DOHH2 (cell line): ENCODE data around the gene KIAA0408.

Source experiments
- EZH2phosphoT487 ChIP-seq: fragments of 200-600 bp; sonication (generic); IDR thresholded peaks from 2 replicates; pipeline ENCODE4 v1.6.1; 2017; ENCODE audit warnings: borderline replicate concordance, mild to moderate bottlenecking, antibody characterized with exemption, low read length, moderate library complexity, mixed read lengths
- TF ChIP-seq, protein P1 (sequence below): fragments of 200-600 bp; sonication (generic); IDR thresholded peaks from one replicate; pipeline ENCODE4 v1.5.1; 2014; ENCODE audit warnings: antibody characterized with exemption, mild to moderate bottlenecking, low read depth, low read length; ENCODE audit not compliant: poor library complexity, severe bottlenecking

DNA sequence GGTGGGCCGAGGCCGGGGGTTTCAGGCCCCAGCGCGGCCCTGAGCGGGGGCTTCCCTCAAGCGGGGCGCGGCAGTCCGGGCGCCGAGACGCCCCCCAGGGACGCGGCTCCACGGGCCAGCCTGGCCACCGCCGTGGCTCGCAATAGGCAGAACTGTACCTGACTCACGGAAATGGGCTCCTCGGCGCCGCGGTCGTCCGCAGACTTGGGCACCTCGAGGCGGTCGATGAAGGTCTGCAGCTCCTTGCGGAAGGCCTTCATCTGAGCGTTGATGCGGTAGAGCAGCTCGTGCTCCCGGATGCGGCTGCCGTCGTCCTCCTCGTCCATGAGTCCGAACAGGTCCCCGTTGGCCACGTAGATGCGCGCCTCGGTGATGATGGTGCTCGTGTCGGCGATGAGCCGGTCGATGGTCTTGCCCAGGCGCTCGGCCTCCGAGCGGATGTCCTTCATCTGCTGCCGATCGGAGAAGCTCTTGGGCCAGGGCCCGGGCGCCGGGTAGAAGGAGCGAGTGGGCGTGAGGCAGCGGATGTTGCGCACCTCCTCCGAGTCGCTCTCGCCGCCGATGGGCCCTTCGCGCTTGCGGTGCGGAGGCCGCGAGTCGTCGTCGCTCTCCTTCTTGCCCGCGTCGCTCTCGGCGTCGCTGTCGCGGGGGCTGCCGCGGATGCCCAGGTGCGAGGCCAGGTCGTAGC is 16.1 kb upstream of the KIAA0408 start:
- TF ChIP-seq, protein P1, sequence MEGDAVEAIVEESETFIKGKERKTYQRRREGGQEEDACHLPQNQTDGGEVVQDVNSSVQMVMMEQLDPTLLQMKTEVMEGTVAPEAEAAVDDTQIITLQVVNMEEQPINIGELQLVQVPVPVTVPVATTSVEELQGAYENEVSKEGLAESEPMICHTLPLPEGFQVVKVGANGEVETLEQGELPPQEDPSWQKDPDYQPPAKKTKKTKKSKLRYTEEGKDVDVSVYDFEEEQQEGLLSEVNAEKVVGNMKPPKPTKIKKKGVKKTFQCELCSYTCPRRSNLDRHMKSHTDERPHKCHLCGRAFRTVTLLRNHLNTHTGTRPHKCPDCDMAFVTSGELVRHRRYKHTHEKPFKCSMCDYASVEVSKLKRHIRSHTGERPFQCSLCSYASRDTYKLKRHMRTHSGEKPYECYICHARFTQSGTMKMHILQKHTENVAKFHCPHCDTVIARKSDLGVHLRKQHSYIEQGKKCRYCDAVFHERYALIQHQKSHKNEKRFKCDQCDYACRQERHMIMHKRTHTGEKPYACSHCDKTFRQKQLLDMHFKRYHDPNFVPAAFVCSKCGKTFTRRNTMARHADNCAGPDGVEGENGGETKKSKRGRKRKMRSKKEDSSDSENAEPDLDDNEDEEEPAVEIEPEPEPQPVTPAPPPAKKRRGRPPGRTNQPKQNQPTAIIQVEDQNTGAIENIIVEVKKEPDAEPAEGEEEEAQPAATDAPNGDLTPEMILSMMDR: no peak
- TF ChIP-seq EZH2phosphoT487: no peak
